BJ (cell line): Measurements from ENCODE around the gene GGTLC1. TPM values are rescaled to one million over a fixed set of nuclear protein-coding genes. Genes with fewer than 3 reads are reported as not detected.

Experiments
- CTCF ChIA-PET: fragments of 350-600 bp; formaldehyde crosslinking; extraction: SDS; loops from one replicate; lab custom pipeline; 2021; ENCODE audit warnings: antibody characterized with exemption, inconsistent platforms; lab: Yijun Ruan, JAX
- POLR2A ChIA-PET: fragments of 300-600 bp; sonication (Branson Sonifier 250); formaldehyde crosslinking; extraction: SDS; loops from one replicate; lab custom pipeline; 2021; ENCODE audit warnings: antibody characterized with exemption; lab: Charles Lee
- DNase-seq: peaks from one replicate; pipeline ENCODE4 v3.0.0-alpha.2; 2011; ENCODE audit warnings: low read depth
- H3K27me3 ChIP-seq: 2 replicates; pipeline ENCODE4 v1.6.0; 2011; ENCODE audit warnings: low read length; ENCODE audit not compliant: control insufficient read depth, insufficient read depth
- H3K36me3 ChIP-seq: 2 replicates; pipeline ENCODE4 v1.5.1; 2011; ENCODE audit warnings: low read length; ENCODE audit not compliant: control insufficient read depth, insufficient read depth
- H3K4me3 ChIP-seq: 2 replicates; pipeline ENCODE4 v1.5.1; 2011; ENCODE audit warnings: low read depth, mild to moderate bottlenecking, control low read depth, low read length
- CTCF ChIP-seq: IDR thresholded peaks from 2 replicates; pipeline ENCODE4 v1.5.1; 2011; ENCODE audit warnings: low read depth, mild to moderate bottlenecking, control low read depth, inconsistent platforms, low read length, moderate library complexity; ENCODE audit not compliant: insufficient read depth
- polyA plus RNA-seq: library from polyadenylated mRNA; depleted of rRNA; stranded (reverse); fragments of >200 nt; gene quantifications from 2 replicates; pipeline ENCODE4 v1.2.3, GENCODE V29; 2011

GGTLC1 gene
- polyA plus RNA-seq, 1 experiment: not detected

- ChIA-PET CTCF (no interaction called here), POLR2A (no interaction called here)
- DNase-seq: no peak
- H3K4me3 ChIP-seq: no peak overlapping the region
- no peaks in the 10 kb centered on the region for H3K36me3 ChIP-seq
- TF ChIP-seq CTCF: no peak
- no peaks in the 10 kb centered on the region for H3K27me3 ChIP-seq
Measured at GRCh38 chr20:24027229-24027628, 38.6 kb upstream of the GGTLC1 start.

- no peak overlapping the region for H3K4me3 ChIP-seq
- TF ChIP-seq CTCF: no peak
- ChIA-PET CTCF (no interaction called here), POLR2A (no interaction called here)
- no peaks in the 10 kb centered on the region for H3K36me3 ChIP-seq
- DNase-seq: no peak
- no peaks in the 10 kb centered on the region for H3K27me3 ChIP-seq
Measured at GRCh38 chr20:24022621-24023180, 34.1 kb upstream of the GGTLC1 start.

GRCh38 chr20:24018796-24019195 lies 30.2 kb upstream of the GGTLC1 start:
- ChIA-PET CTCF (interaction anchor here (1.4 kb wide), 1 partner anchor 17 kb away, joined by 5 read pairs; no protein-coding TSS in a partner anchor), POLR2A (no interaction called here)
- peaks cover 2% of the 10 kb centered on the region; the same call in 1 of the 2 replicates for H3K27me3 ChIP-seq
- DNase-seq: no peak
- no peaks in the 10 kb centered on the region for H3K36me3 ChIP-seq
- no peak for TF ChIP-seq CTCF
- H3K4me3 ChIP-seq: no peak overlapping the region

GRCh38 chr20:24017458-24017755 lies 28.8 kb upstream of the GGTLC1 start:
- ChIA-PET POLR2A (no interaction called here), CTCF (interaction anchor here (1.4 kb wide), 1 partner anchor 15 kb away, joined by 5 read pairs; no protein-coding TSS in a partner anchor)
- DNase-seq: no peak
- H3K36me3 ChIP-seq: no peaks in the 10 kb centered on the region
- H3K4me3 ChIP-seq: no peak overlapping the region
- peaks cover 2% of the 10 kb centered on the region; the same call in 1 of the 2 replicates for H3K27me3 ChIP-seq
- TF ChIP-seq CTCF: no peak

- TF ChIP-seq CTCF: no peak
- DNase-seq: no peak
- H3K4me3 ChIP-seq: no peak overlapping the region
- no peaks in the 10 kb centered on the region for H3K36me3 ChIP-seq
- ChIA-PET CTCF (interaction anchor here (1.0 kb wide), 1 partner anchor 325 kb away, joined by 3 read pairs; no protein-coding TSS in a partner anchor), POLR2A (no interaction called here)
- peaks cover 2% of the 10 kb centered on the region; the same call in 1 of the 2 replicates for H3K27me3 ChIP-seq
Measured at GRCh38 chr20:24016607-24017457, 28.3 kb upstream of the GGTLC1 start.
